Body of pancreas (tissue), 4 donors: ENCODE data around the gene BEAN1.

Experiments
- POLR2A ChIP-seq, 3 donors: fragments of 450-650 bp; IDR thresholded peaks; one replicate each; pipeline ENCODE4 v1.6.1; 2016; ENCODE audit warnings: antibody characterized with exemption in 3 of 3, mild to moderate bottlenecking in 2 of 3
- TF ChIP-seq, protein P1 (sequence below), 7 experiments: fragments of 450-650 bp in 4 of 7; fragments of 200-600 bp in 3 of 7; sonication (generic) in 3 of 7; IDR thresholded peaks; one replicate each; pipeline ENCODE4 v1.5.1; 2016 to 2019; ENCODE audit warnings: antibody characterized with exemption in 7 of 7

GRCh38 chr16:66529475-66529874 is 102.4 kb downstream of the BEAN1 start:
- TF ChIP-seq, protein P1, sequence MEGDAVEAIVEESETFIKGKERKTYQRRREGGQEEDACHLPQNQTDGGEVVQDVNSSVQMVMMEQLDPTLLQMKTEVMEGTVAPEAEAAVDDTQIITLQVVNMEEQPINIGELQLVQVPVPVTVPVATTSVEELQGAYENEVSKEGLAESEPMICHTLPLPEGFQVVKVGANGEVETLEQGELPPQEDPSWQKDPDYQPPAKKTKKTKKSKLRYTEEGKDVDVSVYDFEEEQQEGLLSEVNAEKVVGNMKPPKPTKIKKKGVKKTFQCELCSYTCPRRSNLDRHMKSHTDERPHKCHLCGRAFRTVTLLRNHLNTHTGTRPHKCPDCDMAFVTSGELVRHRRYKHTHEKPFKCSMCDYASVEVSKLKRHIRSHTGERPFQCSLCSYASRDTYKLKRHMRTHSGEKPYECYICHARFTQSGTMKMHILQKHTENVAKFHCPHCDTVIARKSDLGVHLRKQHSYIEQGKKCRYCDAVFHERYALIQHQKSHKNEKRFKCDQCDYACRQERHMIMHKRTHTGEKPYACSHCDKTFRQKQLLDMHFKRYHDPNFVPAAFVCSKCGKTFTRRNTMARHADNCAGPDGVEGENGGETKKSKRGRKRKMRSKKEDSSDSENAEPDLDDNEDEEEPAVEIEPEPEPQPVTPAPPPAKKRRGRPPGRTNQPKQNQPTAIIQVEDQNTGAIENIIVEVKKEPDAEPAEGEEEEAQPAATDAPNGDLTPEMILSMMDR (IDR thresholded peaks at IDR 0.05), result no peak
- TF ChIP-seq POLR2A (IDR thresholded peaks at IDR 0.05), result no peak
